Fibroblast of villous mesenchyme (primary cell): ENCODE results near the gene PILRB. TPM values are rescaled to one million over a fixed set of nuclear protein-coding genes. Genes with fewer than 3 reads are reported as not detected.
A peak's percentile ranks its signal among the peaks of the same experiment; 100 is the strongest.
"Not testable (repeated sequence)": the region's sequence is repeated elsewhere in the genome, so short reads cannot be mapped to it uniquely, and the experiment has no call there.

ENCODE experiments used
- DNase-seq: peaks from one replicate; pipeline ENCODE4 v3.0.0-alpha.2; 2010; ENCODE audit warnings: low read depth
- H3K4me3 ChIP-seq: 2 replicates; pipeline ENCODE4 v1.5.1; 2011; ENCODE audit warnings: low read depth, mild to moderate bottlenecking, low read length
- CTCF ChIP-seq: IDR thresholded peaks from 2 replicates; pipeline ENCODE4 v1.5.1; 2012; ENCODE audit warnings: low read depth, mild to moderate bottlenecking, low read length; ENCODE audit not compliant: insufficient read depth
- total RNA-seq: library from RNA; depleted of rRNA; stranded (reverse); fragments of >200 nt; gene quantifications from 2 replicates; pipeline ENCODE4 v1.2.3, GENCODE V29; 2012

The PILRB gene
- total RNA-seq, 1 donor, result 11.7 TPM

- no peak for TF ChIP-seq CTCF
- DNase-seq, result no peak
- H3K4me3 ChIP-seq, result no peak overlapping the region
These were observed 16.7 kb downstream of the PILRB start for GRCh38 chr7:100374601-100375000.

- TF ChIP-seq CTCF, result no peak
These were observed 18.1 kb downstream of the PILRB start for GRCh38 chr7:100376066-100376465.

GRCh38 chr7:100378114-100378755 is 20.3 kb downstream of the PILRB start:
- peak; percentile 79 for DNase-seq
- no peak for TF ChIP-seq CTCF
- H3K4me3 ChIP-seq, result no peak overlapping the region

More at GRCh38 chr7:100376066-100376465, 18.1 kb downstream of the PILRB start:
- H3K4me3 ChIP-seq, result no peak overlapping the region
- DNase-seq, result no peak

GRCh38 chr7:100380196-100380595 is 22.3 kb downstream of the PILRB start:
- no peak for DNase-seq
- no peak overlapping the region for H3K4me3 ChIP-seq
- TF ChIP-seq CTCF, result no peak

GRCh38 chr7:100381531-100382233 is 23.8 kb downstream of the PILRB start:
- DNase-seq, H3K4me3 ChIP-seq: not testable (repeated sequence)

- DNase-seq, result not testable (repeated sequence)
These were observed 24.4 kb downstream of the PILRB start for GRCh38 chr7:100382234-100382853.

GRCh38 chr7:100384628-100385294 is 26.8 kb downstream of the PILRB start:
- H3K4me3 ChIP-seq, result no peak overlapping the region
- DNase-seq, result no peak
- TF ChIP-seq CTCF, result no peak

More at GRCh38 chr7:100382234-100382853, 24.4 kb downstream of the PILRB start:
- not testable (repeated sequence) for H3K4me3 ChIP-seq
